ENCODE data around the gene CTNNA3. TPM values are rescaled to one million over a fixed set of nuclear protein-coding genes. Genes with fewer than 3 reads are reported as not detected.

CTNNA3 gene
- total RNA-seq, 1 donor from 2014 or later: 0.30 TPM

DNA sequence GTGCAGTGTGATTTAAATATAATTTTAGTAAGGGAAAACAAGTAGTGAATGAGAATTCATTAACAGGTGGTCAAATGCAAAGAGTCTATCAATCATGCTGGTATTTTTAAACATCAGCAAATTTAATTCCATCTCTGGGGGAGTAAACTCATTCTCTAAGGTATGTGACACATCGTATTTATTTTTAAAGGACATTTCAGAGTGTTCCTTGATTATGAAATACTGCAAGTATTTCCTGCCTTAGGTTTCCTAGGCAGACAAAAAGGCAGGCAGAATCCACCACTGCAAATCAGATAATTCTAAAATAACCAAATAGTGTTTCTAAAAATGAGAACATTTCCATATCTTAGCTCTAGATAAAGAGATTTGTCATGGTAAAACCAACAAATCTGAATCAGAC is 576.3 kb downstream of the CTNNA3 start:
- TF ChIP-seq, protein P1, sequence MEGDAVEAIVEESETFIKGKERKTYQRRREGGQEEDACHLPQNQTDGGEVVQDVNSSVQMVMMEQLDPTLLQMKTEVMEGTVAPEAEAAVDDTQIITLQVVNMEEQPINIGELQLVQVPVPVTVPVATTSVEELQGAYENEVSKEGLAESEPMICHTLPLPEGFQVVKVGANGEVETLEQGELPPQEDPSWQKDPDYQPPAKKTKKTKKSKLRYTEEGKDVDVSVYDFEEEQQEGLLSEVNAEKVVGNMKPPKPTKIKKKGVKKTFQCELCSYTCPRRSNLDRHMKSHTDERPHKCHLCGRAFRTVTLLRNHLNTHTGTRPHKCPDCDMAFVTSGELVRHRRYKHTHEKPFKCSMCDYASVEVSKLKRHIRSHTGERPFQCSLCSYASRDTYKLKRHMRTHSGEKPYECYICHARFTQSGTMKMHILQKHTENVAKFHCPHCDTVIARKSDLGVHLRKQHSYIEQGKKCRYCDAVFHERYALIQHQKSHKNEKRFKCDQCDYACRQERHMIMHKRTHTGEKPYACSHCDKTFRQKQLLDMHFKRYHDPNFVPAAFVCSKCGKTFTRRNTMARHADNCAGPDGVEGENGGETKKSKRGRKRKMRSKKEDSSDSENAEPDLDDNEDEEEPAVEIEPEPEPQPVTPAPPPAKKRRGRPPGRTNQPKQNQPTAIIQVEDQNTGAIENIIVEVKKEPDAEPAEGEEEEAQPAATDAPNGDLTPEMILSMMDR (IDR thresholded peaks at IDR 0.05): no peak
- peaks cover 11% of the 10 kb centered on the region for H3K4me1 Mint-ChIP-seq (ENCODE audit: unreplicated experiment)
- H3K27me3 Mint-ChIP-seq (ENCODE audit: unreplicated experiment): no peaks in the 10 kb centered on the region
- H3K4me3 Mint-ChIP-seq (ENCODE audit: unreplicated experiment): no peak overlapping the region
- H3K9me3 Mint-ChIP-seq (ENCODE audit: unreplicated experiment): no peaks in the 10 kb centered on the region
- no peaks in the 10 kb centered on the region for H3K36me3 Mint-ChIP-seq (ENCODE audit: unreplicated experiment)
- no peak overlapping the region for H3K27ac Mint-ChIP-seq (ENCODE audit: unreplicated experiment)
- DNase-seq (ENCODE audit: extremely low spot score, unreplicated experiment): no peak

DNA sequence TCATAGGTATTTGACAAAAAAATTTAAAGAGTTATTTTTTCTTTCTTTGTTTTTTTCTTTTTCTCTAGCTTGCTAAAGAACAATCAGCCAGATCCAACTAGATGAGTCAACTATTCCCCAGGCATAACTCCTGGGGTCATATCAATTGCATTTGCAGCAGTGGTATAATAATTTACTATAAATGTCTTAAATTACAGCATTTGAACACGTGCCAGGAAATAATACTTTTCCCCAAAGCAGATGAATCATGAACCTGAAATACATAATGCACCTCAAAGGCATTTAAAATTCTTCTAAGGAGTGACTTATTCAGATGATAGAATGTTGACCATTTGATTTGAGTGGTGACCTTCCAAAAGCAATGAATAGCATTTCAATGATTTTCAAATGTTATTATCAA is 580.0 kb downstream of the CTNNA3 start:
- no peak for DNase-seq (ENCODE audit: extremely low spot score, unreplicated experiment)
- Mint-ChIP-seq H3K27me3 (ENCODE audit: unreplicated experiment) (no peaks in the 10 kb centered on the region), H3K4me1 (ENCODE audit: unreplicated experiment) (peaks cover 11% of the 10 kb centered on the region), H3K9me3 (ENCODE audit: unreplicated experiment) (no peaks in the 10 kb centered on the region), H3K36me3 (ENCODE audit: unreplicated experiment) (no peaks in the 10 kb centered on the region), H3K4me3 (ENCODE audit: unreplicated experiment) (no peak overlapping the region), H3K27ac (ENCODE audit: unreplicated experiment) (no peak overlapping the region)
- TF ChIP-seq, protein P1 (IDR thresholded peaks at IDR 0.05): no peak

DNA sequence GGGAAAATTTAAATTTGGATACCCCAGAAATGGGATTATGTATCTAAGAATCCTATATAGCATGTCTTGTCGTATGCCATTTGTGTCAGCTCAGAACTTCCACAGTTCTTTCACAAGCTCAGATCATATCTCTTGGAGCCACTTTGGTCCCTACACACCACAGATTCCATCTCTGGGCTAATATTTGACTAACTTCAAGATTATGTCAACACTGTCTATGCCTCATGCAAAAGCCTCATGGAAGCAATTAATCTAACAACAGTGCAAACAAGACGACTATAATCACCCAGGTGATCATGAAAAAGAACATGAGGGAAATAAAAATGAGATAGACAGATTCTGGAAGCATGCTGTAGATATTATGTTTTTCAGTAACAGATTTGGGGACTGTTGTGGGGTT is 581.0 kb downstream of the CTNNA3 start:
- TF ChIP-seq, protein P1 (IDR thresholded peaks at IDR 0.05): no peak
- H3K27ac Mint-ChIP-seq (ENCODE audit: unreplicated experiment): no peak overlapping the region
- no peaks in the 10 kb centered on the region for H3K9me3 Mint-ChIP-seq (ENCODE audit: unreplicated experiment)
- no peaks in the 10 kb centered on the region for H3K27me3 Mint-ChIP-seq (ENCODE audit: unreplicated experiment)
- H3K4me3 Mint-ChIP-seq (ENCODE audit: unreplicated experiment): no peak overlapping the region
- H3K4me1 Mint-ChIP-seq (ENCODE audit: unreplicated experiment): peaks cover 11% of the 10 kb centered on the region
- no peak for DNase-seq (ENCODE audit: extremely low spot score, unreplicated experiment)
- no peaks in the 10 kb centered on the region for H3K36me3 Mint-ChIP-seq (ENCODE audit: unreplicated experiment)

DNA sequence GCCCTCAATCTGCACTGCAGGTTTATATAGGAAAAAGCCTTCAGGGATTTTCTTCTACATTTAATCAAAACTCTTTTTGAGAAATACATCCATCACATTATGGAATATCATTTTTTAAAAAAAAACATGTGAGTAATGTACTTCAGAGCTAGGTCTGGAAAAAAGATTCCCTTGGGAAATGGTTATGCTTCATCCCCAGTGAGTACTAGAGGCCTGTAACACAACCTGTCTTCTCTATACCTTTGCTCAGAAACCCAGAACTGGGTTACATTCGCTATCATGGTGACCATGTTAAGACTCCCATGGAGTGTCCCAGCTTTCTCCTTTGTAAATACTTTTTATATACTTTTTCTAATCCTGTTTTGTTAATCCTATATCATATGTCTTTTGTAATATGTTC is 583.2 kb downstream of the CTNNA3 start:
- H3K27ac Mint-ChIP-seq (ENCODE audit: unreplicated experiment): no peak overlapping the region
- peaks cover 6% of the 10 kb centered on the region for H3K4me1 Mint-ChIP-seq (ENCODE audit: unreplicated experiment)
- H3K9me3 Mint-ChIP-seq (ENCODE audit: unreplicated experiment): no peaks in the 10 kb centered on the region
- TF ChIP-seq, protein P1 (IDR thresholded peaks at IDR 0.05): no peak
- H3K27me3 Mint-ChIP-seq (ENCODE audit: unreplicated experiment): no peaks in the 10 kb centered on the region
- H3K4me3 Mint-ChIP-seq (ENCODE audit: unreplicated experiment): no peak overlapping the region
- H3K36me3 Mint-ChIP-seq (ENCODE audit: unreplicated experiment): no peaks in the 10 kb centered on the region
- DNase-seq (ENCODE audit: extremely low spot score, unreplicated experiment): no peak

DNA sequence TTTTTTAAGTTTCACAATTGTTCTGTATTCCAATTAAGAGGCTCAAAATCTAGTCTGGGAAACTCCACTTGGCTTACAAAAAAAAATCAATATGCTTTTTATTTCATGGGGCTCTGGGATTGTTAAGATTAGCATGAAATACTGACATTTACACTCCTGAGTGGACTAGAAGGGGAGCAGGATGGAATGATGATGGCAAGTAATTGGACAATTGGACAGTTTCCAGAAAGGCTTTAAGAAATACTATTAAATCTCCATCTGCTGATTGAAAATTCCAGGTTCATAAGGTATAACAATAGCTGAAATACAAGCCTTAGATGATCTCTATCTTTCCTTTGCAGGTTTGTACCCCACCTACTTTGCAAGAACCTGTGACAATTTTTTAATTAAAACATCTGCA is 585.7 kb downstream of the CTNNA3 start:
- TF ChIP-seq, protein P1 (IDR thresholded peaks at IDR 0.05): no peak
- H3K36me3 Mint-ChIP-seq (ENCODE audit: unreplicated experiment): no peaks in the 10 kb centered on the region
- no peaks in the 10 kb centered on the region for H3K9me3 Mint-ChIP-seq (ENCODE audit: unreplicated experiment)
- no peak overlapping the region for H3K27ac Mint-ChIP-seq (ENCODE audit: unreplicated experiment)
- DNase-seq (ENCODE audit: extremely low spot score, unreplicated experiment): no peak
- no peak overlapping the region for H3K4me3 Mint-ChIP-seq (ENCODE audit: unreplicated experiment)
- H3K27me3 Mint-ChIP-seq (ENCODE audit: unreplicated experiment): no peaks in the 10 kb centered on the region
- no peaks in the 10 kb centered on the region for H3K4me1 Mint-ChIP-seq (ENCODE audit: unreplicated experiment)
